ENCODE results near the gene PRR12. TPM values are rescaled to one million over a fixed set of nuclear protein-coding genes. Genes with fewer than 3 reads are reported as not detected.

PRR12 gene
- total RNA-seq, 1 donor from 2014 or later = 2.4 TPM

DNA sequence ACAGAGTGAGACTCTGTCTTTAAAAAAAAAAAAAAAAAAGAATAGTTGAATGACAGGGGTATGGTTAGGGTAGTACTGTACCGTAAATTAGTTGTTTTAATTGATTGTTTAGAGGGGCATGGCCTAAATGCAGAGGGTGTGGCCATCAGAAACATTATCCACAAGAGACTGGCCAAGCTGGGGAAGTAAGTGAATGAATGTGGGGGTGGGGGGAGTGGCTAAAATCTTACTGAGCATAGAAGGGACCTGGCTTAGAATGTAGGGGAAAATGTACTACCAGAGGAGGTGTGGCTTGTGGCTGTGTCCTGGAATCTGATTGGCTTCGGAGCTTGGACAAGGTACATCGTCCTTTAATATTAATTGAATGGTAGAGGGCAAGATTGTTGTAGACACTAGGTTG is 78.5 kb downstream of the PRR12 start:
- no peak for DNase-seq

- peak; percentile 87 for DNase-seq
Observed at GRCh38 chr19:49672131-49672919, 81.3 kb downstream of the PRR12 start.

Other genes with a start within 250 kb of the PRR12 start
- gene TEAD2, start 228.8 kb upstream of the PRR12 start, total RNA-seq = 74.7 and 101 TPM in 2 replicates
- 0.33 TPM in 1 of 2 replicates, not detected in the other for gene DKKL1, start 227.3 kb upstream of the PRR12 start, total RNA-seq
- not detected in 2 replicates for gene KASH5, start 202.9 kb upstream of the PRR12 start, total RNA-seq
- gene PTH2, start 167.7 kb upstream of the PRR12 start, total RNA-seq = not detected in 2 replicates
- not detected in 2 replicates for gene GFY, start 165.8 kb upstream of the PRR12 start, total RNA-seq
- gene SLC17A7, start 149.7 kb upstream of the PRR12 start, total RNA-seq = 0.17 and 0.42 TPM in 2 replicates
- gene PIH1D1, start 139.4 kb upstream of the PRR12 start, total RNA-seq = 143 and 169 TPM in 2 replicates
- 55.3 and 82.5 TPM in 2 replicates for gene ALDH16A1, start 138.0 kb upstream of the PRR12 start, total RNA-seq
- gene FLT3LG, start 117.0 kb upstream of the PRR12 start, total RNA-seq = 1.2 and 1.6 TPM in 2 replicates
- gene RPL13A, start 103.6 kb upstream of the PRR12 start, total RNA-seq = 2,583 and 3,504 TPM in 2 replicates
- gene RPS11, start 94.7 kb upstream of the PRR12 start, total RNA-seq = 2,205 and 5,498 TPM in 2 replicates
- gene FCGRT, start 78.5 kb upstream of the PRR12 start, total RNA-seq = 77.9 and 241 TPM in 2 replicates
- 6.7 and 24.8 TPM in 2 replicates for gene RCN3, start 63.2 kb upstream of the PRR12 start, total RNA-seq
- 90.4 and 98.7 TPM in 2 replicates for gene NOSIP, start 10.6 kb upstream of the PRR12 start, total RNA-seq
- gene PRRG2, start 9.9 kb upstream of the PRR12 start, total RNA-seq = 6.1 and 7.5 TPM in 2 replicates
- 24.3 and 28.6 TPM in 2 replicates for gene RRAS, start 49.0 kb downstream of the PRR12 start, total RNA-seq
- gene SCAF1, start 51.0 kb downstream of the PRR12 start, total RNA-seq = 11.9 and 26.5 TPM in 2 replicates
- gene IRF3, start 74.7 kb downstream of the PRR12 start, total RNA-seq = 47.3 and 79.9 TPM in 2 replicates
- 3.1 and 9.2 TPM in 2 replicates for gene BCL2L12, start 74.8 kb downstream of the PRR12 start, total RNA-seq
- 282 and 338 TPM in 2 replicates for gene PRMT1, start 86.1 kb downstream of the PRR12 start, total RNA-seq
- gene ADM5, start 98.4 kb downstream of the PRR12 start, total RNA-seq = 0.70 and 1.5 TPM in 2 replicates
- gene CPT1C, start 99.9 kb downstream of the PRR12 start, total RNA-seq = 19.1 and 19.5 TPM in 2 replicates
- 0.17 TPM in 1 of 2 replicates, not detected in the other for gene TSKS, start 172.1 kb downstream of the PRR12 start, total RNA-seq
- 52.1 and 129 TPM in 2 replicates for gene AP2A1, start 175.8 kb downstream of the PRR12 start, total RNA-seq
- gene FUZ, start 222.1 kb downstream of the PRR12 start, total RNA-seq = 19.2 and 22.4 TPM in 2 replicates
- gene MED25, start 227.1 kb downstream of the PRR12 start, total RNA-seq = 13.4 and 34.4 TPM in 2 replicates

All from dermis blood vessel endothelial cell (primary cell).